Naive thymus-derived CD4-positive, alpha-beta T cell (primary cell): ENCODE results near the gene KCTD1. TPM values are rescaled to one million over a fixed set of nuclear protein-coding genes. Genes with fewer than 3 reads are reported as not detected.

Source experiments
- ATAC-seq: fragments of 150-1000 bp; cut with Tn5 transposase; 2 replicates; pipeline ENCODE4 v1.10.0; 2021; ENCODE audit warnings: mild to moderate bottlenecking, moderate library complexity
- CTCF ChIA-PET: fragments of 350-600 bp; sonication (Branson Sonifier 250); formaldehyde crosslinking; loops from one replicate; lab custom pipeline; 2021; ENCODE audit warnings: antibody characterized with exemption; lab: Charles Lee
- POLR2A ChIA-PET: fragments of 350-600 bp; sonication (Branson Sonifier 250); formaldehyde crosslinking; loops from one replicate; lab custom pipeline; 2021; ENCODE audit warnings: antibody characterized with exemption, inconsistent platforms; lab: Charles Lee
- DNase-seq, 9 donors: peaks; one replicate each; pipeline versions ENCODE4 v3.0.0 to v3.0.0-alpha.2; 2020 to 2022; ENCODE audit warnings: mixed read lengths in 1 of 9
- H3K27ac ChIP-seq: one replicate; pipeline ENCODE4 v1.7.0; 2013; ENCODE audit warnings: mild to moderate bottlenecking, low read depth, low read length, moderate library complexity
- H3K27me3 ChIP-seq, 2 donors: one replicate each; pipeline ENCODE4 v1.7.0; 2013; ENCODE audit warnings: low read length in 2 of 2, mild to moderate bottlenecking in 2 of 2, moderate library complexity in 2 of 2; ENCODE audit not compliant: control insufficient read depth in 2 of 2, insufficient read depth in 2 of 2
- H3K36me3 ChIP-seq, 3 experiments: 1 replicate in 2 of 3; 2 replicates in 1 of 3; pipeline ENCODE4 v1.7.0; 2013; ENCODE audit warnings: low read length in 3 of 3, mild to moderate bottlenecking in 3 of 3, moderate library complexity in 1 of 3; ENCODE audit not compliant: insufficient read depth in 3 of 3, control insufficient read depth in 2 of 3
- H3K4me1 ChIP-seq, 2 donors: one replicate each; pipeline ENCODE4 v1.7.0; 2013; ENCODE audit warnings: low read length in 2 of 2, mild to moderate bottlenecking in 2 of 2, moderate library complexity in 1 of 2; ENCODE audit not compliant: control insufficient read depth in 2 of 2, insufficient read depth in 2 of 2
- H3K4me3 ChIP-seq: 2 replicates; pipeline ENCODE4 v1.7.0; 2013; ENCODE audit warnings: mild to moderate bottlenecking, low read length
- H3K9me3 ChIP-seq, 3 experiments: 1 replicate in 2 of 3; 2 replicates in 1 of 3; pipeline ENCODE4 v1.7.0; 2013; ENCODE audit warnings: low read length in 3 of 3; ENCODE audit not compliant: control insufficient read depth in 2 of 3
- H3K27ac Mint-ChIP-seq, 9 donors: one replicate each; pipeline ENCODE4 v1.8.0; 2020 to 2022; ENCODE audit warnings: mixed read lengths in 9 of 9, mild to moderate bottlenecking in 8 of 9, moderate library complexity in 5 of 9, inconsistent platforms in 2 of 9
- H3K27me3 Mint-ChIP-seq, 5 donors: one replicate each; pipeline ENCODE4 v1.8.0; 2021 to 2022; ENCODE audit warnings: mixed read lengths in 5 of 5, mild to moderate bottlenecking in 1 of 5
- H3K36me3 Mint-ChIP-seq, 5 donors: one replicate each; pipeline ENCODE4 v1.8.0; 2020 to 2022; ENCODE audit warnings: mixed read lengths in 5 of 5, mild to moderate bottlenecking in 3 of 5, inconsistent platforms in 1 of 5
- H3K4me1 Mint-ChIP-seq, 7 donors: one replicate each; pipeline ENCODE4 v1.8.0; 2020 to 2022; ENCODE audit warnings: mixed read lengths in 7 of 7, mild to moderate bottlenecking in 3 of 7, inconsistent platforms in 1 of 7
- H3K4me3 Mint-ChIP-seq, 10 donors: one replicate each; pipeline ENCODE4 v1.8.0; 2020 to 2022; ENCODE audit warnings: mild to moderate bottlenecking in 10 of 10, mixed read lengths in 10 of 10, moderate library complexity in 6 of 10, inconsistent platforms in 2 of 10
- H3K9me3 Mint-ChIP-seq, 11 donors: one replicate each; pipeline ENCODE4 v1.8.0; 2020 to 2022; ENCODE audit warnings: mixed read lengths in 11 of 11, mild to moderate bottlenecking in 4 of 11, inconsistent platforms in 1 of 11, moderate library complexity in 1 of 11
- intact Hi-C, 2 donors: fragments of 100-400 bp; cut with micrococcal nuclease; formaldehyde crosslinking; loops; one replicate each; pipeline ENCODE4 v1.15.1; 2023
- polyA plus RNA-seq, 2 donors: library from polyadenylated mRNA; unstranded; fragments of 300-500 nt; fragmentation: Illumina TruSeq; gene quantifications; one replicate each; pipeline ENCODE4 v1.2.3, GENCODE V29; 2021
- total RNA-seq, 6 experiments: library from RNA in 5 of 6; stranded (reverse) in 5 of 6; gene quantifications; 1 replicate in 5 of 6; 2 replicates in 1 of 6; pipeline ENCODE4 v1.2.3 and lab custom pipeline; 2021 to 2026

KCTD1 gene
- total and polyA plus RNA-seq, 7 experiments from 2014 or later: 0.19 to 4.5 (median 2.4) TPM

- Histone ChIP-seq H3K4me1 (no peaks in the 10 kb centered on the region), H3K27ac (no peak overlapping the region), H3K4me3 (no peak overlapping the region), H3K36me3 (no peaks in the 10 kb centered on the region), H3K9me3 (no peaks in the 10 kb centered on the region), H3K27me3 (no peaks in the 10 kb centered on the region)
- DNase-seq (no peak), ATAC-seq (no peak)
- CTCF ChIA-PET: no interaction called here
- Mint-ChIP-seq H3K36me3 (no peaks in the 10 kb centered on the region), H3K27ac (no peak overlapping the region), H3K4me1 (peaks cover 0 to 11% (median 0%) of the 10 kb centered on the region in 7 donors), H3K4me3 (no peak overlapping the region), H3K27me3 (no peaks in the 10 kb centered on the region), H3K9me3 (no peaks in the 10 kb centered on the region)
- intact Hi-C loops: no loop called here
- POLR2A ChIA-PET: no interaction called here
Measured at GRCh38 chr18:26524504-26525351, 23.6 kb downstream of the KCTD1 start.

- ChIA-PET CTCF (no interaction called here), POLR2A (no interaction called here)
Measured at GRCh38 chr18:26524002-26524401, 24.4 kb downstream of the KCTD1 start.

GRCh38 chr18:26521617-26522016 lies 26.7 kb downstream of the KCTD1 start:
- Mint-ChIP-seq H3K27ac (no peak overlapping the region), H3K36me3 (no peaks in the 10 kb centered on the region), H3K4me3 (no peak overlapping the region), H3K27me3 (no peaks in the 10 kb centered on the region), H3K9me3 (no peaks in the 10 kb centered on the region), H3K4me1 (peaks cover 0 to 11% (median 0%) of the 10 kb centered on the region in 7 donors)
- ChIA-PET CTCF (no interaction called here), POLR2A (no interaction called here)
- no peaks in the 10 kb centered on the region for H3K9me3 ChIP-seq
- no peak for ATAC-seq
- DNase-seq: no peak
- H3K36me3 ChIP-seq: no peaks in the 10 kb centered on the region
- no peak overlapping the region for H3K27ac ChIP-seq
- H3K4me1 ChIP-seq: no peaks in the 10 kb centered on the region
- H3K4me3 ChIP-seq: no peak overlapping the region
- intact Hi-C loops: no loop called here
- no peaks in the 10 kb centered on the region for H3K27me3 ChIP-seq

More at GRCh38 chr18:26524002-26524401, 24.4 kb downstream of the KCTD1 start:
- no peak overlapping the region for H3K27ac ChIP-seq
- no peaks in the 10 kb centered on the region for H3K36me3 ChIP-seq
- H3K27ac Mint-ChIP-seq: no peak overlapping the region
- H3K9me3 ChIP-seq: no peaks in the 10 kb centered on the region
- H3K4me3 Mint-ChIP-seq: no peak overlapping the region
- H3K27me3 ChIP-seq: no peaks in the 10 kb centered on the region
- no peak overlapping the region for H3K4me3 ChIP-seq
- no peaks in the 10 kb centered on the region for H3K36me3 Mint-ChIP-seq
- H3K4me1 Mint-ChIP-seq: peaks cover 0 to 11% (median 0%) of the 10 kb centered on the region in 7 donors
- no peaks in the 10 kb centered on the region for H3K27me3 Mint-ChIP-seq
- DNase-seq (no peak), ATAC-seq (no peak)
- intact Hi-C loops: no loop called here
- H3K9me3 Mint-ChIP-seq: no peaks in the 10 kb centered on the region
- no peaks in the 10 kb centered on the region for H3K4me1 ChIP-seq

- CTCF ChIA-PET: no interaction called here
- no peaks in the 10 kb centered on the region for H3K36me3 ChIP-seq
- no peaks in the 10 kb centered on the region for H3K4me1 ChIP-seq
- ATAC-seq (no peak), DNase-seq (no peak)
- no peak overlapping the region for H3K4me3 ChIP-seq
- H3K9me3 ChIP-seq: no peaks in the 10 kb centered on the region
- Mint-ChIP-seq H3K9me3 (no peaks in the 10 kb centered on the region), H3K36me3 (no peaks in the 10 kb centered on the region), H3K27ac (no peak overlapping the region), H3K4me1 (peaks cover 0 to 5% (median 0%) of the 10 kb centered on the region in 7 donors), H3K27me3 (no peaks in the 10 kb centered on the region), H3K4me3 (no peak overlapping the region)
- intact Hi-C loops: no loop called here
- H3K27me3 ChIP-seq: no peaks in the 10 kb centered on the region
- POLR2A ChIA-PET: no interaction called here
- no peak overlapping the region for H3K27ac ChIP-seq
Measured at GRCh38 chr18:26520974-26521373, 27.4 kb downstream of the KCTD1 start.

- DNase-seq: no peak
- intact Hi-C loops: no loop called here
- CTCF ChIA-PET: no interaction called here
- peaks cover 0 to 5% (median 0%) of the 10 kb centered on the region in 5 donors for H3K27me3 Mint-ChIP-seq
- no peak overlapping the region for H3K4me3 ChIP-seq
- no peak overlapping the region for H3K27ac ChIP-seq
- no peaks in the 10 kb centered on the region for H3K9me3 Mint-ChIP-seq
- no peaks in the 10 kb centered on the region for H3K9me3 ChIP-seq
- H3K36me3 Mint-ChIP-seq: no peaks in the 10 kb centered on the region
- POLR2A ChIA-PET: no interaction called here
- H3K36me3 ChIP-seq: no peaks in the 10 kb centered on the region
- H3K4me1 Mint-ChIP-seq: peaks cover 0 to 4% (median 0%) of the 10 kb centered on the region in 7 donors
- no peak overlapping the region for H3K27ac Mint-ChIP-seq
- no peaks in the 10 kb centered on the region for H3K27me3 ChIP-seq
- H3K4me1 ChIP-seq: no peaks in the 10 kb centered on the region
- no peak for ATAC-seq
- H3K4me3 Mint-ChIP-seq: no peak overlapping the region
Measured at GRCh38 chr18:26519114-26519513, 29.2 kb downstream of the KCTD1 start.

- H3K4me3 Mint-ChIP-seq: no peak overlapping the region
- no peaks in the 10 kb centered on the region for H3K27me3 ChIP-seq
- POLR2A ChIA-PET: no interaction called here
- H3K9me3 Mint-ChIP-seq: no peaks in the 10 kb centered on the region
- H3K27ac Mint-ChIP-seq: no peak overlapping the region
- no peak overlapping the region for H3K4me3 ChIP-seq
- H3K36me3 Mint-ChIP-seq: no peaks in the 10 kb centered on the region
- no peaks in the 10 kb centered on the region for H3K36me3 ChIP-seq
- H3K27ac ChIP-seq: no peak overlapping the region
- H3K9me3 ChIP-seq: no peaks in the 10 kb centered on the region
- intact Hi-C loops: no loop called here
- CTCF ChIA-PET: no interaction called here
- H3K4me1 ChIP-seq: no peaks in the 10 kb centered on the region
- ATAC-seq (no peak), DNase-seq (no peak)
- H3K4me1 Mint-ChIP-seq: peaks cover 0 to 4% (median 0%) of the 10 kb centered on the region in 7 donors
- H3K27me3 Mint-ChIP-seq: peaks cover 0 to 5% (median 0%) of the 10 kb centered on the region in 5 donors
Measured at GRCh38 chr18:26516964-26517363, 31.4 kb downstream of the KCTD1 start.
